ENCODE data around the gene ZNF628. TPM values are rescaled to one million over a fixed set of nuclear protein-coding genes. Genes with fewer than 3 reads are reported as not detected.

The ZNF628 gene
- total RNA-seq, 1 experiment from 2014 or later, result 12.3 TPM

GRCh38 chr19:55478364-55478763, 1.9 kb downstream of the ZNF628 start:
- peaks cover 19% of the 10 kb centered on the region for H3K36me3 Mint-ChIP-seq (ENCODE audit: insufficient read depth, unreplicated experiment)
- H3K4me3 ChIP-seq (ENCODE audit: low read depth, low read length), result no peak overlapping the region
- CTCF ChIA-PET, result no interaction called here
- no peaks in the 10 kb centered on the region for H3K27me3 ChIP-seq (replicated peaks; ENCODE audit: control insufficient read depth, insufficient read depth, low read length)
- peak overlapping the region; percentile 94 for H3K4me3 Mint-ChIP-seq (ENCODE audit: unreplicated experiment)
- H3K9me3 Mint-ChIP-seq (ENCODE audit: unreplicated experiment), result no peaks in the 10 kb centered on the region
- BruUV-seq (replicated peaks), result no TSS peak
- peak overlapping the region; percentile 36 for H3K27ac Mint-ChIP-seq (ENCODE audit: unreplicated experiment)
- no peaks in the 10 kb centered on the region for H3K9me3 ChIP-seq
- intact Hi-C loops (cut with micrococcal nuclease; ENCODE audit: unreplicated experiment), result no loop called here
- H3K27me3 Mint-ChIP-seq (ENCODE audit: insufficient read depth, unreplicated experiment), result no peaks in the 10 kb centered on the region
- H3K36me3 ChIP-seq (ENCODE audit: control insufficient read depth, insufficient read depth, low read length), result no peaks in the 10 kb centered on the region
- H3K4me1 Mint-ChIP-seq (ENCODE audit: low read depth, unreplicated experiment), result peaks cover 19% of the 10 kb centered on the region
- TF ChIP-seq CTCF (IDR thresholded peaks at IDR 0.05; ENCODE audit: insufficient read depth in 1 of 2, low read depth in 1 of 2, low read length in 1 of 2, severe bottlenecking in 1 of 2, unreplicated experiment in 1 of 2), result no peak
- POLR2A ChIA-PET, result no interaction called here
- DNase-seq, result no peak
- peaks cover 14% of the 10 kb centered on the region for H3K4me1 ChIP-seq

GRCh38 chr19:55479045-55479444, 2.6 kb downstream of the ZNF628 start:
- H3K9me3 Mint-ChIP-seq (ENCODE audit: unreplicated experiment), result no peaks in the 10 kb centered on the region
- peaks cover 19% of the 10 kb centered on the region for H3K4me1 Mint-ChIP-seq (ENCODE audit: low read depth, unreplicated experiment)
- H3K4me3 Mint-ChIP-seq (ENCODE audit: unreplicated experiment), result no peak overlapping the region
- intact Hi-C loops (cut with micrococcal nuclease; ENCODE audit: unreplicated experiment), result no loop called here
- H3K27me3 Mint-ChIP-seq (ENCODE audit: insufficient read depth, unreplicated experiment), result no peaks in the 10 kb centered on the region
- H3K36me3 ChIP-seq (ENCODE audit: control insufficient read depth, insufficient read depth, low read length), result no peaks in the 10 kb centered on the region; the same call in 1 of the 2 replicates
- no peak for TF ChIP-seq CTCF (IDR thresholded peaks at IDR 0.05; ENCODE audit: insufficient read depth in 1 of 2, low read depth in 1 of 2, low read length in 1 of 2, severe bottlenecking in 1 of 2, unreplicated experiment in 1 of 2)
- H3K36me3 Mint-ChIP-seq (ENCODE audit: insufficient read depth, unreplicated experiment), result peaks cover 19% of the 10 kb centered on the region
- POLR2A ChIA-PET, result interaction anchor here (0.6 kb wide), 1 partner anchor 118 kb away, joined by 3 read pairs; no protein-coding TSS in a partner anchor
- CTCF ChIA-PET, result interaction anchor here (0.9 kb wide), 1 partner anchor 12 kb away, joined by 4 read pairs; no protein-coding TSS in a partner anchor
- no peak for DNase-seq
- BruUV-seq (replicated peaks), result no TSS peak
- no peak overlapping the region for H3K4me3 ChIP-seq (ENCODE audit: low read depth, low read length)
- no peaks in the 10 kb centered on the region for H3K27me3 ChIP-seq (replicated peaks; ENCODE audit: control insufficient read depth, insufficient read depth, low read length)
- H3K4me1 ChIP-seq, result peaks cover 14% of the 10 kb centered on the region
- H3K9me3 ChIP-seq, result no peaks in the 10 kb centered on the region
- peak overlapping the region; percentile 36 for H3K27ac Mint-ChIP-seq (ENCODE audit: unreplicated experiment)

- intact Hi-C loops (cut with micrococcal nuclease; ENCODE audit: unreplicated experiment), result no loop called here
Measured at GRCh38 chr19:55479451-55480230, 3.2 kb downstream of the ZNF628 start.

More at GRCh38 chr19:55479451-55480230, 3.2 kb downstream of the ZNF628 start:
- H3K4me3 Mint-ChIP-seq (ENCODE audit: unreplicated experiment), result no peak overlapping the region
- BruUV-seq (replicated peaks), result no TSS peak
- H3K36me3 Mint-ChIP-seq (ENCODE audit: insufficient read depth, unreplicated experiment), result peaks cover 24% of the 10 kb centered on the region
- POLR2A ChIA-PET, result interaction anchor here (0.6 kb wide), 1 partner anchor 118 kb away, joined by 3 read pairs; no protein-coding TSS in a partner anchor
- no peaks in the 10 kb centered on the region for H3K9me3 Mint-ChIP-seq (ENCODE audit: unreplicated experiment)
- CTCF ChIA-PET, result interaction anchor here (0.9 kb wide), 1 partner anchor 12 kb away, joined by 4 read pairs; no protein-coding TSS in a partner anchor
- Histone ChIP-seq H3K27me3 (replicated peaks; ENCODE audit: control insufficient read depth, insufficient read depth, low read length) (no peaks in the 10 kb centered on the region), H3K4me1 (peaks cover 14% of the 10 kb centered on the region), H3K36me3 (ENCODE audit: control insufficient read depth, insufficient read depth, low read length) (no peaks in the 10 kb centered on the region; the same call in 1 of the 2 replicates), H3K9me3 (no peaks in the 10 kb centered on the region), H3K4me3 (ENCODE audit: low read depth, low read length) (no peak overlapping the region)
- no peak overlapping the region for H3K27ac Mint-ChIP-seq (ENCODE audit: unreplicated experiment)
- DNase-seq, result no peak
- H3K4me1 Mint-ChIP-seq (ENCODE audit: low read depth, unreplicated experiment), result peaks cover 19% of the 10 kb centered on the region
- no peak for TF ChIP-seq CTCF (IDR thresholded peaks at IDR 0.05; ENCODE audit: insufficient read depth in 1 of 2, low read depth in 1 of 2, low read length in 1 of 2, severe bottlenecking in 1 of 2, unreplicated experiment in 1 of 2)
- no peaks in the 10 kb centered on the region for H3K27me3 Mint-ChIP-seq (ENCODE audit: insufficient read depth, unreplicated experiment)
